HG03064 (cell line): ENCODE data around the gene MATN1.

ENCODE experiments used
- ATAC-seq: cut with Tn5 transposase; IDR thresholded peaks from one replicate; pipeline ENCODE4 v1.9.1; 2021; ENCODE audit warnings: low read depth; ENCODE audit not compliant: unreplicated experiment

The MATN1 gene

DNA sequence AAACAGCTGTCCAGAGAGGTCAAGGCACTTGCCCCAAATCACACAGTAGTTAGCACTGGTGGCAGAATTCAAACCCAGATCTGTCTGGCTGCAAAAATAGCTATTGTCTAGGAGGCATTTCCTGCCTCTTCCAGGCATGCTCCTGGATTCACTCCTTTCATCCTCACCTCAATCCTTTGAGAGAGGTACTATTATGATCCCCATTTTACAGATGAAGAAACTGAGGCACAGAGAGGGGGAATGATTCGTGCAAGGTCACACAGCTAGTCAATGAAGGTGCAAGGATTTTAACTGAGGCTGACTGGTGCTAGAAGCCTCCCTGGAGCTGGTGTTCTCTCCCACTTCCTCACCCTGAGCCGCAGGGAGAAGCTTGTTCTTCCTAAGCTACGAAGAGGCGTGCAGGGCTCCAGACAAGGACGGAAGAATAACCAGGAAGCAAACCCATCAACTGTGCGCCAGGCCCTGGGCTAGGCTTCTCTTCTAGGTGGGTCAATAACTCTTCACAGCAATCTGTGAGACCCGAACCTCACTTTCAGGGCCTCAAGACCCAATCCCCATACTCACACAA, 34.8 kb upstream of the MATN1 start:
- no peak for ATAC-seq

GRCh38 chr1:30757352-30758120, 34.2 kb upstream of the MATN1 start, which contains the start of gene LAPTM5:
LAPTM5 (minus strand) TSS chr1:30757774; CDS start chr1:30757745, 29 bp downstream.
- ATAC-seq: no peak

- no peak for ATAC-seq
Measured at GRCh38 chr1:30756545-30757351, 33.4 kb upstream of the MATN1 start.

GRCh38 chr1:30756206-30756544, 32.8 kb upstream of the MATN1 start:
- ATAC-seq: no peak

DNA sequence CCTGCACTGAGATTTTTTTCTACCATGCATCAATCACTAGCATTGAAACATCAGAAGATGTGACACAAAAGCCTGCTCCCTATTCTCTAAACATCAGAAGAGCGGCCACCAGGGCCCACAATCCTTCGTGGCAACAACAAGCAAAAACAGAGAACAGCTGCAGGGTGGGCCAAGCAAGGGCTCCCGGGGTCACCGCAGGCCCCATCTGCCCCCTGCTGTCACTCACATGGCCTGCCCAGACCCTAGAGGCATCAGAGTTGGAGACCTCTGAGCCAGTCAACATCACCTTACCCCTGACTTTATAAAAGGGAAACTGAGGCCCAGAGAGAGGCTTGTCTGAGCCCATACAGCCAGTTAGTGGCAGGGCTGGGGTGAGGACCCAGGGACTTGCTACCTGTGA, 32.4 kb upstream of the MATN1 start:
- no peak for ATAC-seq

GRCh38 chr1:30755334-30755733, 31.9 kb upstream of the MATN1 start:
- no peak for ATAC-seq

GRCh38 chr1:30754684-30755171, 31.3 kb upstream of the MATN1 start:
- ATAC-seq: no peak

- ATAC-seq: no peak
Measured at GRCh38 chr1:30753660-30754123, 30.3 kb upstream of the MATN1 start.

DNA sequence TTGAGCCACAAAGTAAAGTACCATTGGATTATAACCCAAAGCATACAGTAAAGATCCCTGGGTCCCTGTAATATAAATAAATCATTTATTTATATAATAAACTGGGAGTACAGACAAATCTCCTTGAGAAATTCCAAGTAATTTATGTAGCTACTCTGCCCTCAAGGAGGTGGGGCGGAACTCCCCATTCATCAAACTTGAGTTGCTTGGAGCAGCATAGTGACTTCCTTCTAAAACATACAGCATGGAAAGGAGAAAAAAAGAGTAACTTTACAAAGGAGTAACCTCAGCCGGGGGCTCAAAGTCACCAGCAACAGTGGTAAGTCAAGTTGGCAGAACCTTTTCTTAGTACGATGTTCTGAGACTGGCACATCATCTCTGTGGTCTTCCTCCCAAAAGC, 29.7 kb upstream of the MATN1 start:
- ATAC-seq: no peak

GRCh38 chr1:30752651-30752908, 29.2 kb upstream of the MATN1 start:
- no peak for ATAC-seq

GRCh38 chr1:30751830-30752650, 28.7 kb upstream of the MATN1 start:
- no peak for ATAC-seq

GRCh38 chr1:30750731-30751291, 27.4 kb upstream of the MATN1 start:
- no peak for ATAC-seq

- no peak for ATAC-seq
Measured at GRCh38 chr1:30749691-30750583, 26.6 kb upstream of the MATN1 start.

- ATAC-seq: no peak
Measured at GRCh38 chr1:30748699-30749401, 25.5 kb upstream of the MATN1 start.

GRCh38 chr1:30748098-30748698, 24.8 kb upstream of the MATN1 start:
- ATAC-seq: no peak

DNA sequence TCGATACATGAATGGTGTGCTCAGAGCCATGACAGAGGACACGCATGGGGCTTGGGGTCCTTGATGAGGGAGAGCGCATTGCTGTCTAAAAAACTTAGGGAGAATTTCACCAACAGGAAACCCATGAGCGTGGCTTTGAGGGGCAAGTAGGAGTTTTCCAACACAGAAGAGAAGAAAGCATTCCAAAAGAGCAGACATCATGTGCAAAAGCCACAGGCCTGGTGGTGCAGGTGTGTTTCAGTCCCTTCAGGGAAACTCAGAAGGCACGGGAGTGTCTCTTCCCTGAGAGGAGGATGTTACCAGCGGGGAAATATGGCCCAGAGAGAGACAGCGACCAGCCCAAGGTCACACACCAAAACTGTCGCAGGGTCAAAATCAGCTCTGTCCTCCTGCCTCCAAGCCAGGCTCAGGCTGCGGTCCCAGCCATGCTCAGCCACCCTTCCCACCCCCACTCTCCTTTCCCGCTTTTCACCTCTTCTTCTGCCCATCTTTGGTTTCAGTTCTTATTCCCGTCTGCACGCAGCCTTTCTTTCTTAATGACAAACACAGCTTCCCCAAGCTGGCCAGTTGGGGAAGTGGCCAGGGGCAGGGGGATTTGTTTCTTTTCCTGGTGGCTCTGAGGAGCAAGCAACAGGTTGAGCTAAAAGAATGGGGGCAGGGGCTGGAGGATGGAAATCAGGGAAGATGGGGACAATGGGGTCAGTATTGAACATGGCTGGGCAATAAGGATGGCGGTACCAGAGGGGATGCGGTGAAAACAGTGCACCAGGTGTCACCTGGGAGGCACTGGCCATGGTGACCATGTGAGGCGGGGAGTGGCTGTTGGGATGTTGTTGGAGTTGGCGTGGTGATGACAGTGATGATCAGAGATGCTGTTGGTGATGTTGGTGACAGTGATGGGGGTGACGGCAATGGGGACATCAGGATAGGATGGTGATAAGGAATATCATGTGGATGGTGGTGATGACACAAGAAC, 23.9 kb upstream of the MATN1 start:
- ATAC-seq: no peak
